ENCODE data around the gene KRTAP16-1.
A peak's percentile ranks its signal among the peaks of the same experiment; 100 is the strongest.
"Not testable (repeated sequence)": the region's sequence is repeated elsewhere in the genome, so short reads cannot be mapped to it uniquely, and the experiment has no call there.

Gene KRTAP16-1

DNA sequence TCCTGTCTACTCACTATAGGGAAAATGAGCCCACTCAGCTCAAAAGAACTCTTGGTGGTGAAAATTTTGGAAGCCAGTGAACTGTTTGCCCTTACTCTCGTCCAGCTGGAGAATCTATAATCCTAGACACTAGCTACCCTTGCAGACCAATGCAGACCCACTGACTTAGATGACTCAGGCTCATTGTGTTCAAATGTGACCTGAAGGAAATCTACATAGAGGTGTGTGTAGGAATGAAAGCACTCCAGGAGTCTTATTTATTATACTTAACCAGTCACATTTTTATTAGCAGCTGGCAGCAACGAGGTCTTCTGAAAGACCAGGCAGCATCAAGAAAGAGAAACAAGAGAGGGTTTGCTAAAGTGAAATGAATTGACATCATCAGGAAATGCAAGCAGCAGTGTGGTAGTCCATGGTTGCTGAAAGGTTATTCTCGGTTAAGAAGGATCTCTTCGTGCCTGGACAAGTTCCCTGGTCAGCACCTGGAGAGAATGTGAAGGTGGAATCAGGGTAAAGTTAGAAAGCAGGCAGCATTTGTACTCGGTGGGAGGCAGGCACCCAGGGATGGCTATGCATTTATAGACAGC is 7.8 kb downstream of the KRTAP16-1 start:
- DNase-seq = no peak

DNA sequence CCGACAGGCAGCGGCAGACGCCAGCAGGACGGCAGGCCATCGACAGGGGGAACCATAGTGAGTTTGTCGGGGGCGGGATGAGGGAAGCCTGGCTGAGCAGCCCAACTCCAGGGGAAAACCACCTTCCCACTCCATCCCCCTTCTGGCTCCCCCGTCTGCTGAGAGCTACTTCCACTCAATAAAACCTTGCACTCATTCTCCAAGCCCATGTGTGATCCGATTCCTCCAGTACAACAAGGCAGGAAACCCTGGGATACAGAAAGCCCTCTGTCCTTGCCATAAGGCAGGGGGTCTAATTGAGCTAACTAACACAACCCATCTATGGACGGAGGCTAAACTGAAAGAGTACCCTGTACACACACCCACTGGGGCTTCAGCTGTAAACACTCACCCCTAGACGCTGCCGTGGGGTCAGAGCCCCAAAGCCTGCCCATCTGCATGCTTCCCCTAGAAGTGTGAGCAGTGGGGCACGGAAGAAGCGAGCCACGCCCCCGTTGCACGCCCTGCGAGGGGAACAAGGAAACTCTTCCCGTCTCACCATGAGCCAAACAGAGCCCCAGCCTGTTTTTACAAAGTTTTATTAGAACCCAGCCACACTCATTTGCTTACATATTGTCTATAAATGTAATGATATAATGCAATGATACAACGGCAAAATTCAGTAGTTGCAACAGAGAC is 10.5 kb downstream of the KRTAP16-1 start:
- no peak for DNase-seq

DNA sequence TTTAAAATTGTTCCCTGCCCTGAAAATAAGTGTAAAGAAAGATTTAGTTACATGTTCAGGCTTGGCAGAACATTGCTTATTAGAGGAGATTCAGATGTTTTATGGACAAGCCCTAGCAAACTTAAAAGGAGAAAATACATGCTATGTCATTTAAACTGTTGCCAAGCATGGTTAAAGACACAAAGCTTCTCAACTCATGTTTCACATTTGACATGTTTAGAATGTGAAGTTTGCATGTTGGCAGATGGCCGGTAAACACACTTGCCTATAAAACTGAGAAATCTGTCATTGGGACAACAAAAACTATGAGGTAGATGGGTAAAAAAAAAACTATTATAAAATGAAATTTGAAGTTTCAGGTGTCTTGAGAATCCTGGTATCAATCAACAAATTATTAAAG is 12.3 kb downstream of the KRTAP16-1 start:
- no peak for DNase-seq

DNA sequence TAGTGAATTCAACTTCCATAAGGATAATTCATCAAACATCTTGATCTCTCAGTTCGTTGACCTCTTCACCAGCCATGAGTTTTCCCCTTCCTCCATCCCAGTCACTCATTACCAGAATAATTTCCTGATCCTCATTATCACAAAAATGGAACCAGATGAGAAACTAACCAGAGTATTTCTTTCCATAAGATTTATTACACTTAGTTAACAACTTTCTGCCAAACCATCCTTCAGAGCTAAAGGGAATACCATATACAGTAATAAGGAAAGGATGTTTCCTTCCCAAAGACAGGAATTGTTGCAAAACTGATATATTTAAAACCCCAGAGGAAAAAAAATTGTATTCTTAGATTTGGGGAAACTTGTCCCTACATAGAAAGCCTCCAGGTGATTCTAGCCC is 15.1 kb downstream of the KRTAP16-1 start:
- DNase-seq = no peak

DNA sequence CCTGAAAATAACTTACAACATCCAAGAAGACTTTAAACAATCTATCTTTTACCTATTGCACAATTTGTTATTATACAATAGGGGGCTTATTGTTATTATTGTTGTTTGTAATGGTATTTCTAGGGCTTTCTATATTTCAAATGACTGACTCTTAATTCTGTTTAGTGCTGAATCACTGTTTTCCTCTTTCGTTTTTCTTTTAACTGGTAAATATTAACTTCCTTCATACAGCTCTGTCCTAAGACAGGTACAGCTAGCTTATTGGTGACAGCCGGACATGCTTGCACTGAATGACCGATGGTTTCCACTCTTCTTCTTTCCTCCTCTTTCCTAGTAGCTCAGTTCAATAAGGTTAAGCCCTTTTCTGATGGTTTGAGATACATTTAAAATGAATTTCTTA is 22.1 kb downstream of the KRTAP16-1 start:
- no peak for DNase-seq

DNA sequence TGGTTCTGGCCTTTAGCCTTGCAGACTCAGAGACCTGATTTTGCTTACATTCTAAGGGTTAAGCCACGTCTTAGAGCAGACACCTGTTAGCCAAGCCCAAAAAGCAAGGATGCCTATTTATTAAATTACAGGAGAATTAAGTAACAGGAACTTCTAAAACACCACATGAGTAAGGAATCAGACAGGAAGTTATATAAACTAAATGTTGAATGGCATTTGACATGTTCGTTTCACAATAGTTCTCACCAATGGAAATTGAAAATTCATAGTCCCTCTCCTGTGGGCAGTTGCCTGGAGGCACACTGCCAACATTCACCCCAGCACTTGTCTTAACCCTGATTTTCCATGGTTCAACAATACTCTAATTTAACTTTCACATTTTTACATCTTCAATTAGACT is 24.6 kb downstream of the KRTAP16-1 start:
- peak in 1 of 6 experiments; percentile 9 for DNase-seq

DNA sequence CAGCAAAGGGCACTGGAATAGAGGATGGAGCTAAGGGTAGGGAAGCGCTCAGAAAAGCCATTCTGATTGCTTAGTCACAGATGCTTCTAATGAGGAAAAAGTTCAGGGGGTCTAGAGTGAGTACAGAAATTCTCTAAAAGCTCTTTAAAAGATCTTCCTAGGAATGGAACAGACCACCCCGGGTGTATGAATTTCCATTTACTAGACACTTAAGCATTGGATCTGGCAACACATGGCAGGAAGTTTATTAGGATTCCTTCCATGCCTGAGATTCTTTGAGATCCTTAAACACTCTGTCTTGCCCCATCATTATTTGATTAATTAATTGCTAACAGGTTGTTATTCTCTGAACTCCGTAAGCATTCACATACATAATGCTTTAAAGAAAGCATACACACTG is 25.1 kb downstream of the KRTAP16-1 start:
- no peak for DNase-seq

DNA sequence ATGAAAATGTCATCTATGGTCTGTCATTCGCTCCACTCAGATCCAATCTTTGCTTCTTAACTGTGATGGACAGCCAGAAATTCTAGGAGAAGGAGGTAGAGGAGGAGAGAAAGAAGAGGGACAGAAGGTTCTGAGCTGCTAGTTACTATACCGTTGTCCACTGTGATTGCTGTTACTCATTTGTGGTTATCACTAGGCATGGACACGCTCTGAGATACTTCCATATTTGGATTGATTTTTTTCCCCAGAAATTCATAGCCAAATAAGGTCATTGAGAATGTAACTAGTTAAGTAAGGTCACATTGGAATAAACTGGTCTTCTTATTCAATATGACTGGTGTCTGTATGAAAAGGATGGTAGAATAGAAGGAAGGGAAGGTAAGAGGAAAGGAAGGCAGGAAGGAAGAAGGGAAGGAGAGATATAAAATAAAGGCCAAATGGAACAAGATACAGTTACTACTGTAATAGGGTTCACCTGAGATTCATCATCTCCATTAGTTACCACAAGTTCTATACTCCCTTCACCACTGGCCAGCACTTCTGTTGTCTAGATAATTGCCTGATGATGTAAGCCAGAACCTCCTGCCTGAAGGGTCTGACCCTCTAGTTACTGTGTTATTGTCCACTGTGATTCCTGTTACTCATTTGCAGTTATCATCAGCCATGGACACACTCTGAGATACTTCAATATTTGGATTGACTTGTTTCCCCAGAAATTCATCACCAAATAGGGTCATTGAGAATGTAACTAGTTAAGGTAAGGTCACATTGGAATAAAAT is 30.7 kb downstream of the KRTAP16-1 start:
- DNase-seq = no peak

DNA sequence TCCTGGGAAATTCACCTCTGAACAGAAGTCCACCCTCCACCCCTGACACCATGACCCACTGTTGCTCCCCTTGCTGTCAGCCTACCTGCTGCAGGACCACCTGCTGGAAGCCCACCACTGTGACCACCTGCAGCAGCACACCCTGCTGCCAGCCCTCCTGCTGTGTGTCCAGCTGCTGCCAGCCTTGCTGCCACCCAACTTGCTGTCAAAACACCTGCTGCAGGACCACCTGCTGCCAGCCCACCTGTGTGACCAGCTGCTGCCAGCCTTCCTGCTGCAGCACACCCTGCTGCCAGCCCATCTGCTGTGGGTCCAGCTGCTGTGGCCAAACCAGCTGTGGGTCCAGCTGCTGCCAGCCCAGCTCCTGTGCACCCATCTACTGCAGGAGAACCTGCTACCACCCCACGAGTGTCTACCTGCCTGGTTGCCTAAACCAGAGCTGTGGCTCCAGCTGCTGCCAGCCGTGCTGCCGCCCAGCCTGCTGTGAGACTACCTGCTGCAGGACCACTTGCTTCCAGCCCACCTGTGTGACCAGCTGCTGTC is 33.4 kb downstream of the KRTAP16-1 start, which contains the start of gene KRTAP9-7:
Gene KRTAP9-7 (plus strand): TSS at position 51 of the 543 bp plus-strand sequence. CDS start 0 bp downstream, at position 51.
- DNase-seq = not testable (repeated sequence)

DNA sequence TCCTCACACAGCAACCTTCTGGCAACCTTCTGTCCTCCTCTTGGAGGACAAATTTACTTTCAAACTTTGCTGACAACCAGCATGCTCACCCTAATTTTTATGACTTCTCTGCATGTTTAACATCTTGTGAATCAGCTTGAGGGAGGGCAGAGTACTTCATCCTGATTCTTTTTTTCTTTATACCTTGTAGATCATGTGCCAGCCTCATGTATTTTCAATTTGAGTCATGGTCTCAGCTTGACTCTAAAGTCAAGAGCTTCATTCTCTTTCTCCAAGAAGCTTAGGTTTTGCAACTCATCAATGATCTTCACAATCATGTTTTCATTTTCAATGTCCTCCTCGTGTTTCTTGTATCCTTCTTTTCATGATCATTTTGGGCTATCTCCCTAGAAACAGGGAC is 37.3 kb downstream of the KRTAP16-1 start:
- no peak for DNase-seq

DNA sequence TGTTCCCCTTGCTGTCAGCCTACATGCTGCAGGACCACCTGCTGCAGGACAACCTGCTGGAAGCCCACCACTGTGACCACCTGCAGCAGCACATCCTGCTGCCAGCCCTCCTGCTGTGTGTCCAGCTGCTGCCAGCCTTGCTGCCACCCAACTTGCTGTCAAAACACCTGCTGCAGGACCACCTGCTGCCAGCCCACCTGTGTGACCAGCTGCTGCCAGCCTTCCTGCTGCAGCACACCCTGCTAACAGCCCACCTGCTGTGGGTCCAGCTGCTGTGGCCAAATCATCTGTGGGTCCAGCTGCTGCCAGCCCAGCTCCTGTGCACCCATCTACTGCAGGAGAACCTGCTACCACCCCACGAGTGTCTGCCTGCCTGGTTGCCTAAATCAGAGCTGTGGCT is 37.8 kb downstream of the KRTAP16-1 start:
- DNase-seq = not testable (repeated sequence)

DNA sequence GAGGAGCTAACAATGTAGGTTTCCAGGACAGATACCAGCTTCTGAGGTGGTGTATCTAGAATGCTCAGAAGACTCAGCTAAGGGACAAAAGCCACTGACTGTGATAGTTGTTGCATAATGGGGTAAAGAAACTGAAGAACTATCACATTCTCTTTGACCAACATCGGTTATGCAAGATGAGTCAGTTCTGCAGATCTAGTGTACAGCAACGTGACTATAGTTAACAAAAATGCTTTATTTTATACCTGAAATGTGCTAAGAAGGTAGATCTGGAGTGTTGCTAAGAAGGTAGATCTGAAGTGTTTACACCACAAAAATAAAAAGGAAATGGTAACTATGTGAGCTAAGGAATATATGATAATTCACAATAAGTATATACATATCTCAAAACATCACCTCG is 41.4 kb downstream of the KRTAP16-1 start:
- DNase-seq = no peak

DNA sequence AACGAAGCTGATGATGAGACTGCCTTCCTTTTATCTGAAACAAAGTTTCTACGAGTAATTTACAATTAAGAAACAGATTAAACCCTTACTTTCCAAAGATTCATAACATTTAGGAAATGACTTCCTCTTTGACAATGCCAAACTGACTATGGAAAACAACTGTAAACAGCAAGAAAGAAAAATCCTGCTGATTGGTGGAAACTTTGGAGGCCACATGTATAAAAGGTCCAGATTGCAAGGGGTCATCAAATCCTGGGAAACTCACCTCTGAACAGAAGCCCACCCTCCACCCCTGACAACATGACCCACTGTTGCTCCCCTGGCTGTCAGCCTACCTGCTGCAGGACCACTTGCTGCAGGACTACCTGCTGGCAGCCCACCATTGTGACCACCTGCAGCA is 44.0 kb downstream of the KRTAP16-1 start, which contains the start of gene KRTAP9-6:
Gene KRTAP9-6 (plus strand): TSS at position 301 of the 400 bp plus-strand sequence. CDS start 0 bp downstream, at position 301.
- no peak for DNase-seq

DNA sequence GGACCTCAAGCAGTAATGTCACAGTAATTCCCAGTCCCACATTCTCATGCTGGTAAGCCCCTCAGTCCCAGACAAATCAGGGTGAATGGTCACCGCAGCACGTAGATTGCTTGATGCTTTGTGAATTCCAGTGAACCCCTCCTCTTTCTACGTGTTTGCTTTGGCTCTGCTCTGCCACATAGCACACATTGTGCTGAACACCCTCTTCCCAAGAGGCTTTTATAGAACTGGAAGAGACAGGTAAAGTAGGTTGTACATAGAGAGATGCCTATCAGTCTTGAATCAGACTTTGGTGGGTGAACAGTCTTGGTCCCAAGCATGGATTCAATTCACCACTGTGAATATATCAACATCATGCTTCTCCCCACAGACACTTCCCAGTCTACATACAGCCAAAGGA is 44.5 kb downstream of the KRTAP16-1 start:
- DNase-seq = no peak

DNA sequence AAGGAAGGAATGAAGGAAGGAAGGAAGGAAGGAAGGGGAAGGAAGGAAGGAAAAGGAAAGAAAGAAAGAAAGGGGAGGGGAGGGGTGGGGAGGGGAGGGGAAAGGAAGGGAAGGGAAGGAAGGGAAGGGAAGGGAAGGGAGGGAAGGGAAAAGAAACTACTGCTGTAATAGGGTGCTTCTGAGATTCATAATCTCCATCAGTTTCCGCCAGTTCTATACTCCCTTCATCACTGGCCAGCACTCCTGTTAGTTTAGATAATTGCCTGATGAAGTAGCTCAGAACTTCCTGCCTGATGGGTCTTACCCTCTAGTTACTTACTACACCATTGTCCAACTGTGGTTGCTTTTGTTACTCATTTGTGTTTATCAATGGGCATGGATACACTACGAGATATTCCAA is 45.9 kb downstream of the KRTAP16-1 start:
- peak in 1 of 6 experiments; percentile 3 for DNase-seq

DNA sequence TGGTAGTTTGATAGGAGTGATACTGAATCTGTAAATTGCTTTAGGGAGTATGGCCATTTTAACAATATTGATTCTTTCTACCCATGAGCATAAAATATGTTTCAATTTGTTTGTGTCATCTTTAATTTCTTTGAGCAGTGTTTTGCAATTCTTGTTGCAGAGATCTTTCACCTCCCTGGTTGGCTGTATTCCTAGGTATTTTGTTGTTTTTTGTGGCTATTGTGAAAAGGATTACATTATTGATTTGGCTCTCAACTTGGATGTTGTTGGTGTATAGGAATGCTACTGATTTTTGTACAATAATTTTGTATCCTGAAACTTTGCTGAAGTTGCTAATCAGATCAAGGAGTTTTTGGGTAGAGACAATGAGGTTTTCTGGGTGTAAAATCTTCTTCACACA is 50.7 kb downstream of the KRTAP16-1 start:
- no peak for DNase-seq

Measured in stimulated activated naive CD4-positive, alpha-beta T cell (primary cell).